Ovary (tissue), 3 donors: ENCODE results near the gene SBNO2.

Experiments
- POLR2A ChIP-seq: fragments of 450-650 bp; IDR thresholded peaks from one replicate; pipeline ENCODE4 v1.6.1; 2017; ENCODE audit warnings: antibody characterized with exemption, mild to moderate bottlenecking, moderate library complexity
- TF ChIP-seq, protein P1 (sequence below), 3 donors: fragments of 450-650 bp in 2 of 3; fragments of 200-600 bp in 1 of 3; IDR thresholded peaks; one replicate each; pipeline versions ENCODE4 v1.5.1 to v1.8.0; 2016 to 2022; ENCODE audit warnings: antibody characterized with exemption in 3 of 3, mild to moderate bottlenecking in 1 of 3
- donor health status: DM: no; HTN: no; CAD: no.

DNA sequence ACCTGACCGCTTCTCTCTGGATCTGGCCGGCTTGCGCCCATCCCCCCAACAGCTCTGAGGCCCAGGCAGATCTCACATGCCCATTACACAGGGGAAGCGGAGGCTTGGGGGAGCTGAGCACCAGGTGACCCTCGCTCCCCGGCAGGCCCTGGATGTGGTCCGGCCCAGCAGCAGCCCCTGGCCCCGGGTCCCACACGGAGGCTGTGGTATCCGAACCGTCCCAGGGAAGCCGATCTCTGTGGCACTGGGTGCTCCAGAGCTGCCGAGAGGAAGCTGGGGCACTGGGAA, 27.7 kb downstream of the SBNO2 start:
- TF ChIP-seq, protein P1, sequence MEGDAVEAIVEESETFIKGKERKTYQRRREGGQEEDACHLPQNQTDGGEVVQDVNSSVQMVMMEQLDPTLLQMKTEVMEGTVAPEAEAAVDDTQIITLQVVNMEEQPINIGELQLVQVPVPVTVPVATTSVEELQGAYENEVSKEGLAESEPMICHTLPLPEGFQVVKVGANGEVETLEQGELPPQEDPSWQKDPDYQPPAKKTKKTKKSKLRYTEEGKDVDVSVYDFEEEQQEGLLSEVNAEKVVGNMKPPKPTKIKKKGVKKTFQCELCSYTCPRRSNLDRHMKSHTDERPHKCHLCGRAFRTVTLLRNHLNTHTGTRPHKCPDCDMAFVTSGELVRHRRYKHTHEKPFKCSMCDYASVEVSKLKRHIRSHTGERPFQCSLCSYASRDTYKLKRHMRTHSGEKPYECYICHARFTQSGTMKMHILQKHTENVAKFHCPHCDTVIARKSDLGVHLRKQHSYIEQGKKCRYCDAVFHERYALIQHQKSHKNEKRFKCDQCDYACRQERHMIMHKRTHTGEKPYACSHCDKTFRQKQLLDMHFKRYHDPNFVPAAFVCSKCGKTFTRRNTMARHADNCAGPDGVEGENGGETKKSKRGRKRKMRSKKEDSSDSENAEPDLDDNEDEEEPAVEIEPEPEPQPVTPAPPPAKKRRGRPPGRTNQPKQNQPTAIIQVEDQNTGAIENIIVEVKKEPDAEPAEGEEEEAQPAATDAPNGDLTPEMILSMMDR (IDR thresholded peaks at IDR 0.05): no peak
- TF ChIP-seq POLR2A: no peak
